ENCODE results near the gene TMTC2.

TMTC2 gene

DNA sequence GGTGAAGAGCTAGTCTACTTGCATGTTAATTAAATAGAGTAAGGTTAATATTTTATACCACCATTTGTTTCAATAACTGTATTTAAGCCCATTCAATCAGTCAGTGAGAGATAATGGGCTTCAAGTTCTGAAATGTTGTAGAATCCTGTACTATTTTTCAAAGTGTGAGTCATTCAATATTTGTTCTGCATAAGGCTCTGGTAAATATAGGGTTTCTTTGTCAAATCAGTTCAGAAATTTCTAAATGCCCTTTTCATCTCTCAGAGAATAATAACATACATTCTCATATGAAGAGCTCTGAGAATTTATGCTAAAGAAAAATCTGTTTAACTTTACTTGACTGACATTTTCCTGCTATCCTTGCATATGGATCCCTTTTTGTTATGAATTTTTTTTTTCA, 493.3 kb downstream of the TMTC2 start:
- TF ChIP-seq TCF12 (IDR thresholded peaks at IDR 0.05; ENCODE audit: low read depth) (no peak), TAF1 (IDR thresholded peaks at IDR 0.05; ENCODE audit: low read depth) (no peak), CEBPB (IDR thresholded peaks at IDR 0.05) (no peak), FOXM1 (IDR thresholded peaks at IDR 0.05; ENCODE audit: borderline replicate concordance, low read depth) (no peak)

DNA sequence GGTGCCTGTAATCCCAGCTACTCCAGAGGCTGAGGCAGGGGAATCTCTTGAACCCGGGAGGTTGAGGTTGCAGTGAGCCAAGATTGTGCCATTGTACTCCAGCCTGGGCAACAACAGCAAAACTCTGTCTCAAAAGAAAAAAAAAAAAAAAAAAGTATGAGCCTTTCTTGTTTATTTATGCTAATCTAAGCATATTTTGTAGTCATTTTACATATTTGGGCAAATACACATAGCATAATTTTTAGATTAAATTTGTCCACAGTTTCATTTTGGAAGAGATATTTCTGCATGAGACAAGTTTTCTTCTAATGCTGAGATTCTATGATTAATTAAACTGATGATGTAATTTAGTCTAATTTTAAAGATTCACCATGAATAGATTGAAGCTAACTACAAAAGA, 494.4 kb downstream of the TMTC2 start:
- TF ChIP-seq CREB1 (IDR thresholded peaks at IDR 0.05; ENCODE audit: low read depth) (no peak), NFIC (IDR thresholded peaks at IDR 0.05) (no peak), RAD21 (IDR thresholded peaks at IDR 0.05; ENCODE audit: low read depth) (no peak), EGR1 (IDR thresholded peaks at IDR 0.05) (no peak), TCF12 (IDR thresholded peaks at IDR 0.05; ENCODE audit: low read depth) (no peak), EP300 (IDR thresholded peaks at IDR 0.05; ENCODE audit: borderline replicate concordance) (no peak), FOXM1 (IDR thresholded peaks at IDR 0.05; ENCODE audit: borderline replicate concordance, low read depth) (no peak), TEAD4 (IDR thresholded peaks at IDR 0.05) (no peak), CEBPB (IDR thresholded peaks at IDR 0.05) (no peak), ZBTB7A (IDR thresholded peaks at IDR 0.05; ENCODE audit: low read depth) (no peak)
- TF ChIP-seq, protein P1, sequence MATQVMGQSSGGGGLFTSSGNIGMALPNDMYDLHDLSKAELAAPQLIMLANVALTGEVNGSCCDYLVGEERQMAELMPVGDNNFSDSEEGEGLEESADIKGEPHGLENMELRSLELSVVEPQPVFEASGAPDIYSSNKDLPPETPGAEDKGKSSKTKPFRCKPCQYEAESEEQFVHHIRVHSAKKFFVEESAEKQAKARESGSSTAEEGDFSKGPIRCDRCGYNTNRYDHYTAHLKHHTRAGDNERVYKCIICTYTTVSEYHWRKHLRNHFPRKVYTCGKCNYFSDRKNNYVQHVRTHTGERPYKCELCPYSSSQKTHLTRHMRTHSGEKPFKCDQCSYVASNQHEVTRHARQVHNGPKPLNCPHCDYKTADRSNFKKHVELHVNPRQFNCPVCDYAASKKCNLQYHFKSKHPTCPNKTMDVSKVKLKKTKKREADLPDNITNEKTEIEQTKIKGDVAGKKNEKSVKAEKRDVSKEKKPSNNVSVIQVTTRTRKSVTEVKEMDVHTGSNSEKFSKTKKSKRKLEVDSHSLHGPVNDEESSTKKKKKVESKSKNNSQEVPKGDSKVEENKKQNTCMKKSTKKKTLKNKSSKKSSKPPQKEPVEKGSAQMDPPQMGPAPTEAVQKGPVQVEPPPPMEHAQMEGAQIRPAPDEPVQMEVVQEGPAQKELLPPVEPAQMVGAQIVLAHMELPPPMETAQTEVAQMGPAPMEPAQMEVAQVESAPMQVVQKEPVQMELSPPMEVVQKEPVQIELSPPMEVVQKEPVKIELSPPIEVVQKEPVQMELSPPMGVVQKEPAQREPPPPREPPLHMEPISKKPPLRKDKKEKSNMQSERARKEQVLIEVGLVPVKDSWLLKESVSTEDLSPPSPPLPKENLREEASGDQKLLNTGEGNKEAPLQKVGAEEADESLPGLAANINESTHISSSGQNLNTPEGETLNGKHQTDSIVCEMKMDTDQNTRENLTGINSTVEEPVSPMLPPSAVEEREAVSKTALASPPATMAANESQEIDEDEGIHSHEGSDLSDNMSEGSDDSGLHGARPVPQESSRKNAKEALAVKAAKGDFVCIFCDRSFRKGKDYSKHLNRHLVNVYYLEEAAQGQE (IDR thresholded peaks at IDR 0.05; ENCODE audit: low read depth) = no peak
- TF ChIP-seq, protein P2, sequence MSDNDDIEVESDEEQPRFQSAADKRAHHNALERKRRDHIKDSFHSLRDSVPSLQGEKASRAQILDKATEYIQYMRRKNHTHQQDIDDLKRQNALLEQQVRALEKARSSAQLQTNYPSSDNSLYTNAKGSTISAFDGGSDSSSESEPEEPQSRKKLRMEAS (IDR thresholded peaks at IDR 0.05) = no peak

GRCh38 chr12:83183132-83183531, 496.4 kb downstream of the TMTC2 start:
- TF ChIP-seq YY1 (IDR thresholded peaks at IDR 0.05; ENCODE audit: low read depth) (no peak), EGR1 (IDR thresholded peaks at IDR 0.05) (no peak), TAF1 (IDR thresholded peaks at IDR 0.05; ENCODE audit: low read depth) (no peak), TCF12 (IDR thresholded peaks at IDR 0.05; ENCODE audit: low read depth) (no peak), EP300 (IDR thresholded peaks at IDR 0.05; ENCODE audit: borderline replicate concordance) (no peak), RAD21 (IDR thresholded peaks at IDR 0.05; ENCODE audit: low read depth) (no peak), USF1 (IDR thresholded peaks at IDR 0.05) (no peak), FOXM1 (IDR thresholded peaks at IDR 0.05; ENCODE audit: borderline replicate concordance, low read depth) (no peak), CREB1 (IDR thresholded peaks at IDR 0.05; ENCODE audit: low read depth) (no peak), TEAD4 (IDR thresholded peaks at IDR 0.05) (no peak), NFIC (IDR thresholded peaks at IDR 0.05) (no peak), CEBPB (IDR thresholded peaks at IDR 0.05) (no peak), ZBTB7A (IDR thresholded peaks at IDR 0.05; ENCODE audit: low read depth) (no peak)
- TF ChIP-seq, protein P2 (IDR thresholded peaks at IDR 0.05) = no peak
- TF ChIP-seq, protein P1 (IDR thresholded peaks at IDR 0.05; ENCODE audit: low read depth) = no peak
